Activated T-cell treated with anti-CD3 and anti-CD28 coated beads, Interleukin-2, amount 50 U/mL, for 72 hours (primary cell): ENCODE results near the gene MXD4. TPM values are rescaled to one million over a fixed set of nuclear protein-coding genes. Genes with fewer than 3 reads are reported as not detected.

Experiments used
- ATAC-seq, 2 donors: fragments of 150-1000 bp; cut with Tn5 transposase; replicated peaks in 1 of 2; 2 replicates each; pipeline ENCODE4 v1.10.0; 2021; ENCODE audit warnings: moderate library complexity in 2 of 2, mild to moderate bottlenecking in 1 of 2
- DNase-seq, 2 donors: peaks; one replicate each; pipeline ENCODE4 v3.0.0; 2021 to 2022; ENCODE audit warnings: mixed read lengths in 1 of 2
- H3K27ac Mint-ChIP-seq: one replicate; pipeline ENCODE4 v1.8.0; 2022; ENCODE audit warnings: mild to moderate bottlenecking, moderate library complexity, mixed read lengths
- H3K27me3 Mint-ChIP-seq: one replicate; pipeline ENCODE4 v1.8.0; 2022; ENCODE audit warnings: low read depth, mixed read lengths
- H3K36me3 Mint-ChIP-seq, 2 donors: one replicate each; pipeline ENCODE4 v1.8.0; 2022; ENCODE audit warnings: mixed read lengths in 2 of 2, mild to moderate bottlenecking in 1 of 2; ENCODE audit not compliant: insufficient read depth in 2 of 2
- H3K4me1 Mint-ChIP-seq: one replicate; pipeline ENCODE4 v1.8.0; 2022; ENCODE audit warnings: low read depth, mixed read lengths
- H3K4me3 Mint-ChIP-seq, 2 donors: one replicate each; pipeline ENCODE4 v1.8.0; 2022; ENCODE audit warnings: mild to moderate bottlenecking in 2 of 2, mixed read lengths in 2 of 2, moderate library complexity in 2 of 2
- H3K9me3 Mint-ChIP-seq, 2 donors: one replicate each; pipeline ENCODE4 v1.8.0; 2022; ENCODE audit warnings: mixed read lengths in 2 of 2
- total RNA-seq, 2 donors: library from RNA; stranded (reverse); gene quantifications; one replicate each; pipeline ENCODE4 v1.2.3, GENCODE V29; 2022

Gene MXD4
- total RNA-seq, 2 donors from 2014 or later, result 10.1 to 11.3 TPM

GRCh38 chr4:2268357-2269205, 6.7 kb upstream of the MXD4 start:
- Mint-ChIP-seq H3K36me3 (no peaks in the 10 kb centered on the region), H3K9me3 (no peaks in the 10 kb centered on the region), H3K4me1 (no peaks in the 10 kb centered on the region), H3K4me3 (no peak overlapping the region), H3K27me3 (no peaks in the 10 kb centered on the region), H3K27ac (no peak overlapping the region)
- ATAC-seq (no peak), DNase-seq (no peak)

GRCh38 chr4:2267841-2268240, 5.9 kb upstream of the MXD4 start:
- H3K4me3 Mint-ChIP-seq, result no peak overlapping the region
- no peaks in the 10 kb centered on the region for H3K4me1 Mint-ChIP-seq
- DNase-seq (no peak), ATAC-seq (no peak)
- H3K27me3 Mint-ChIP-seq, result no peaks in the 10 kb centered on the region
- H3K27ac Mint-ChIP-seq, result no peak overlapping the region
- no peaks in the 10 kb centered on the region for H3K9me3 Mint-ChIP-seq
- no peaks in the 10 kb centered on the region for H3K36me3 Mint-ChIP-seq

DNA sequence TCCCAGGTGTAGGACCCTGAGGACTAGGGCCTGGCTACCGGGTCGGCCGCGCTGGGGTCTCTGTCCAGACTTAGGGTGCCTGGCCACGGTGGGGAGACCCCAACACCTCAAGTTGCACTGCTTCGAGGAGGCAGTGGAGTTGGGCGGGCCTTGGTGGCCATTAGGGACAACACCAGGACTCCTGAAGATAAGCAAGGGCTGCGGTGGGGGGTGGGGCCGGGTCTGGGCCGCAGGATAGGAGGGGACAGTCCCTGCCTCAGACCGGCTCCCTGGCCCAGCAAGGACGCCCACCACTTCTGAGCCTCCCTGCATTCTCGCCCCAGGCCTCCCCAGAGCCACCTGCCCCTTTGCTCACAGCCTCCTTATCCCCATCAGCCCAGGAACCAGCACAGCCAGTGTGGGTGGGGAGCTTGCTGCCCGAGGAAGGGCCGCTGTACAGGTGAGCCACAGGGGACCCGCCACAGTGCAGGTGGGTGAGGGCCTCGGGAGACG, 5.5 kb upstream of the MXD4 start:
- ATAC-seq, result no peak
- no peak for DNase-seq
- Mint-ChIP-seq H3K4me3 (no peak overlapping the region), H3K9me3 (no peaks in the 10 kb centered on the region), H3K36me3 (no peaks in the 10 kb centered on the region), H3K4me1 (no peaks in the 10 kb centered on the region), H3K27me3 (no peaks in the 10 kb centered on the region), H3K27ac (no peak overlapping the region)

GRCh38 chr4:2266821-2267220, 4.9 kb upstream of the MXD4 start:
- H3K36me3 Mint-ChIP-seq, result no peaks in the 10 kb centered on the region
- no peak overlapping the region for H3K4me3 Mint-ChIP-seq
- H3K27ac Mint-ChIP-seq, result no peak overlapping the region
- no peak for DNase-seq
- no peaks in the 10 kb centered on the region for H3K9me3 Mint-ChIP-seq
- no peak for ATAC-seq
- H3K4me1 Mint-ChIP-seq, result no peaks in the 10 kb centered on the region
- no peaks in the 10 kb centered on the region for H3K27me3 Mint-ChIP-seq

- ATAC-seq, result no peak
- H3K27ac Mint-ChIP-seq, result no peak overlapping the region
Measured at GRCh38 chr4:2266181-2266580, 4.3 kb upstream of the MXD4 start.

GRCh38 chr4:2265113-2266110, 3.5 kb upstream of the MXD4 start:
- no peak for ATAC-seq
- H3K9me3 Mint-ChIP-seq, result no peaks in the 10 kb centered on the region
- no peaks in the 10 kb centered on the region for H3K27me3 Mint-ChIP-seq
- H3K4me1 Mint-ChIP-seq, result no peaks in the 10 kb centered on the region
- DNase-seq, result no peak
- H3K4me3 Mint-ChIP-seq, result no peak overlapping the region
- H3K36me3 Mint-ChIP-seq, result no peaks in the 10 kb centered on the region
- H3K27ac Mint-ChIP-seq, result no peak overlapping the region

More at GRCh38 chr4:2266181-2266580, 4.3 kb upstream of the MXD4 start:
- H3K4me1 Mint-ChIP-seq, result no peaks in the 10 kb centered on the region
- no peak overlapping the region for H3K4me3 Mint-ChIP-seq
- H3K9me3 Mint-ChIP-seq, result no peaks in the 10 kb centered on the region
- no peaks in the 10 kb centered on the region for H3K27me3 Mint-ChIP-seq
- no peaks in the 10 kb centered on the region for H3K36me3 Mint-ChIP-seq
- no peak for DNase-seq

- H3K9me3 Mint-ChIP-seq, result no peaks in the 10 kb centered on the region
- ATAC-seq (no peak), DNase-seq (no peak)
- no peaks in the 10 kb centered on the region for H3K36me3 Mint-ChIP-seq
- H3K27me3 Mint-ChIP-seq, result no peaks in the 10 kb centered on the region
- H3K27ac Mint-ChIP-seq, result no peak overlapping the region
- no peaks in the 10 kb centered on the region for H3K4me1 Mint-ChIP-seq
- H3K4me3 Mint-ChIP-seq, result no peak overlapping the region
Measured at GRCh38 chr4:2264481-2265041, 2.7 kb upstream of the MXD4 start.

GRCh38 chr4:2263926-2264321, 2.0 kb upstream of the MXD4 start:
- H3K27ac Mint-ChIP-seq, result no peak overlapping the region
- DNase-seq (no peak), ATAC-seq (no peak)
- H3K36me3 Mint-ChIP-seq, result no peaks in the 10 kb centered on the region
- no peaks in the 10 kb centered on the region for H3K27me3 Mint-ChIP-seq
- H3K4me1 Mint-ChIP-seq, result no peaks in the 10 kb centered on the region
- H3K4me3 Mint-ChIP-seq, result peak overlapping the region in 1 of 2 donors; percentile 80
- no peaks in the 10 kb centered on the region for H3K9me3 Mint-ChIP-seq

DNA sequence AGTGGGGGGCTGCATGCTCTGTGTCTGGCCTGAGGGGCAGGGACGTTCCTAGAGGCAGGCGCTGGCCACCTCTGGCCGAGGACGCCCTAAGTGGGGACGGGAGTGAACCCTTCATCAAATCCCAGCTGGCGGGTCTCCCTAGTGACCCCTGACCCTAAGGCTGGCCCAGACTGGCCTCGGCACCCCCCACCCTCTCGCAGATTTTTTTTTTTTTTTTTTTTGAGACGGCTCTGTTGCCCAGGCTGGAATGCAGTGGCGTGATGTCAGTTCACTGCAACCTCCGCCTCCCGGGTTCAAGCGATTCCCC, 988 bp upstream of the MXD4 start:
- no peak for ATAC-seq
- DNase-seq, result no peak
- no peaks in the 10 kb centered on the region for H3K4me1 Mint-ChIP-seq
- H3K9me3 Mint-ChIP-seq, result no peaks in the 10 kb centered on the region
- H3K27me3 Mint-ChIP-seq, result no peaks in the 10 kb centered on the region
- no peaks in the 10 kb centered on the region for H3K36me3 Mint-ChIP-seq
- H3K4me3 Mint-ChIP-seq, result peak overlapping the region; percentile 79 to 80
- H3K27ac Mint-ChIP-seq, result no peak overlapping the region

GRCh38 chr4:2262145-2262943, 435 bp upstream of the MXD4 start:
- no peaks in the 10 kb centered on the region for H3K9me3 Mint-ChIP-seq
- H3K36me3 Mint-ChIP-seq, result no peaks in the 10 kb centered on the region
- H3K27ac Mint-ChIP-seq, result peak overlapping the region; percentile 71
- no peaks in the 10 kb centered on the region for H3K4me1 Mint-ChIP-seq
- ATAC-seq, result peak; percentile 92
- H3K27me3 Mint-ChIP-seq, result no peaks in the 10 kb centered on the region
- peak; percentile 98 for DNase-seq
- H3K4me3 Mint-ChIP-seq, result peak overlapping the region; percentile 79 to 80

- peak; percentile 40 to 41 for ATAC-seq
- Mint-ChIP-seq H3K27ac (no peak overlapping the region), H3K9me3 (no peaks in the 10 kb centered on the region), H3K27me3 (no peaks in the 10 kb centered on the region), H3K36me3 (no peaks in the 10 kb centered on the region), H3K4me3 (peak overlapping the region; percentile 79), H3K4me1 (no peaks in the 10 kb centered on the region)
- DNase-seq, result peak; percentile 76 to 79
Measured at GRCh38 chr4:2261110-2261852, 628 bp downstream of the MXD4 start.
